Kidney epithelial cell (primary cell): ENCODE data around the gene LCN10. TPM values are rescaled to one million over a fixed set of nuclear protein-coding genes. Genes with fewer than 3 reads are reported as not detected.

Experiments
- DNase-seq: peaks from one replicate; pipeline ENCODE4 v3.0.0-alpha.2; 2010; ENCODE audit warnings: low read depth
- H3K27me3 ChIP-seq: 2 replicates; pipeline ENCODE4 v1.6.0; 2011; ENCODE audit warnings: low read length; ENCODE audit not compliant: control insufficient read depth, insufficient read depth
- H3K36me3 ChIP-seq: 2 replicates; pipeline ENCODE4 v1.5.1; 2011; ENCODE audit warnings: low read length; ENCODE audit not compliant: control insufficient read depth, insufficient read depth
- H3K4me3 ChIP-seq: 2 replicates; pipeline ENCODE4 v1.5.1; 2011; ENCODE audit warnings: low read depth, mild to moderate bottlenecking, control low read depth, low read length
- total RNA-seq: library from RNA; depleted of rRNA; stranded (reverse); fragments of >200 nt; gene quantifications from 2 replicates; pipeline ENCODE4 v1.2.3, GENCODE V29; 2015
- TF ChIP-seq, protein P1 (sequence below): IDR thresholded peaks from 2 replicates; pipeline ENCODE4 v1.5.1; 2011; ENCODE audit warnings: mild to moderate bottlenecking, moderate library complexity, low read length, control low read depth, inconsistent platforms; ENCODE audit not compliant: insufficient read depth, poor library complexity, severe bottlenecking

The LCN10 gene
- total RNA-seq, 1 donor from 2014 or later: not detected

DNA sequence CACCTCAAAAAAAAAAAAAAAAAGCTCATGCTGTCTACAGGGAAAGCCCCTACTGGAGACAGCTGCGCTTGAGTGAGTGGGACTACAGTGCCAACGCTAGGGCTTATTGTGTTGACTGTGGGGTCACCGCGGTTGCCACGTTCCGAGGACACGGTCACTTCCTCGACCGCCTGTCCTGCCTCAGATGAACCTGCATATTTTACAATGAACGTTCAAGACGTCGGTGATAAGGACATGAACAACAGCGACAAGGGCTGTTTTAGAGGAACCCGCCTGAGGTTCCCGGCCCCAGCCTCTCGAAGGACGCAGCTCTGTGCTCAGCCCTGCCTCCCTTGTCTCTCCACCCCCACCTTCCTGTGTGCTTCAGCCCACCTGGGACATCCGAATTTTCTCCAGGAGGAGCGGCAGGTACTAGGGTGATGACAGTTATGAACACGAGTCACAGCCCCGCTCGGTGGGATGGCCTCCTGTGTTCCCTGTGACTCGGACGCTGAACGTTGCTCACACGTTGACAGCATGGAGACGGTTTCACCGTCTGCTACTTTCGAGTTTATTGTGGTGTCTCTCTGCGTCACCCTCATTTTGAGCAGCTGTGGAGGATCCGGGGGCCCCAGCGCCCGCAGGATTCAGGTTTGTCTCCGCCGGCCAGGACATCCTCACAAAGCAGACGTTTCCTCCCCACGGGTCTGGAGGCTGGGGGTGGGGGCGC is 41.6 kb downstream of the LCN10 start:
- H3K4me3 ChIP-seq: no peak overlapping the region
- peaks cover 14% of the 10 kb centered on the region for H3K27me3 ChIP-seq
- no peaks in the 10 kb centered on the region for H3K36me3 ChIP-seq
- TF ChIP-seq, protein P1, sequence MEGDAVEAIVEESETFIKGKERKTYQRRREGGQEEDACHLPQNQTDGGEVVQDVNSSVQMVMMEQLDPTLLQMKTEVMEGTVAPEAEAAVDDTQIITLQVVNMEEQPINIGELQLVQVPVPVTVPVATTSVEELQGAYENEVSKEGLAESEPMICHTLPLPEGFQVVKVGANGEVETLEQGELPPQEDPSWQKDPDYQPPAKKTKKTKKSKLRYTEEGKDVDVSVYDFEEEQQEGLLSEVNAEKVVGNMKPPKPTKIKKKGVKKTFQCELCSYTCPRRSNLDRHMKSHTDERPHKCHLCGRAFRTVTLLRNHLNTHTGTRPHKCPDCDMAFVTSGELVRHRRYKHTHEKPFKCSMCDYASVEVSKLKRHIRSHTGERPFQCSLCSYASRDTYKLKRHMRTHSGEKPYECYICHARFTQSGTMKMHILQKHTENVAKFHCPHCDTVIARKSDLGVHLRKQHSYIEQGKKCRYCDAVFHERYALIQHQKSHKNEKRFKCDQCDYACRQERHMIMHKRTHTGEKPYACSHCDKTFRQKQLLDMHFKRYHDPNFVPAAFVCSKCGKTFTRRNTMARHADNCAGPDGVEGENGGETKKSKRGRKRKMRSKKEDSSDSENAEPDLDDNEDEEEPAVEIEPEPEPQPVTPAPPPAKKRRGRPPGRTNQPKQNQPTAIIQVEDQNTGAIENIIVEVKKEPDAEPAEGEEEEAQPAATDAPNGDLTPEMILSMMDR: no peak
- DNase-seq: no peak

DNA sequence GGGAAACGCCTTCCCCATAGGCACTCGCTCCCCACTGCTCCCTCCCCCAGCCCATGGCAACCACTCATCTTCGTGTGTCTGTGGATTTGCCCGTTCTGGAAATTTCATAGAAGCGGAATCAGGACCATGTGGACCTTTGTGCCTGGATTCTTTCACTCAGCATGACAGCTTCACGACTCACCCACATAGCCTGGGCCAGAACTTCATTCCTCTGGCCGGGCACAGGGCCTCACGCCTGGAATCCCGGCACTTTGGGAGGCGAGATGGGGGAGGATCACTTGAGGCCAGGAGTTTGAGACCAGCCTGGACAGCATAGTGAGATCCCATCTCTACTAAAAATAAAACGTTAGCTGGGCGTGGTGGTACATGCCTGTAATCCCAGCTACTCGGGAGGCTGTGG is 42.4 kb downstream of the LCN10 start:
- TF ChIP-seq, protein P1: no peak

DNA sequence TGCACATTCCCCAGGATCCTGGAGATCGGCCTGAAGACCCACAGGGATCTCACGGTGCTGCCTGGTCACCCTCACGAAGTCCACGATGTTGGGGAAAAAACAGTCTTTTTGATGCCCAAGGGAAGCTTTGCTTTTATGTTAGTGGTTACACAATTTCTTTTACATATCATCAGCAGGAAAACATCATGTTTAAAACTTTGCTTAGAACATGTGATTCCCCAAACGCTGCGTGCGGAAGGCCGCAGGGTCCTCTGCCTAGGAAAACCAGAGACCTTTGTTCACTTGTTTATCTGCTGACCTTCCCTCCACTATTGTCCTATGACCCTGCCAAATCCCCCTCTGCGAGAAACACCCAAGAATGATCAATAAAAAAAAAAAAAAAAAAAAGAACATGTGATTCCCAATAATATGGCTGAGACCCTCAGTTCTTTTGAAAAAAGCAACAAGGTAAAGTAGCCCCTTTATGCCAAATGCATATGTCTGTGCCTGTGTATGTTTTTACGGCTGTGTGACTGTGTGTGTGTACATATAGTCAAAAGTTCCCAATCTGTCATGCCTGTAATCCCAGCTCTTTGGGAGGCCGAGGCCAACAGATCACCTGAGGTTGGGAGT is 44.0 kb downstream of the LCN10 start:
- H3K4me3 ChIP-seq: no peak overlapping the region
- H3K36me3 ChIP-seq: no peaks in the 10 kb centered on the region
- no peak for DNase-seq
- TF ChIP-seq, protein P1: no peak
- peaks cover 14% of the 10 kb centered on the region for H3K27me3 ChIP-seq

More for the DNA sequence above, 42.4 kb downstream of the LCN10 start:
- no peak overlapping the region for H3K4me3 ChIP-seq
- peaks cover 14% of the 10 kb centered on the region for H3K27me3 ChIP-seq
- no peak for DNase-seq
- no peaks in the 10 kb centered on the region for H3K36me3 ChIP-seq

DNA sequence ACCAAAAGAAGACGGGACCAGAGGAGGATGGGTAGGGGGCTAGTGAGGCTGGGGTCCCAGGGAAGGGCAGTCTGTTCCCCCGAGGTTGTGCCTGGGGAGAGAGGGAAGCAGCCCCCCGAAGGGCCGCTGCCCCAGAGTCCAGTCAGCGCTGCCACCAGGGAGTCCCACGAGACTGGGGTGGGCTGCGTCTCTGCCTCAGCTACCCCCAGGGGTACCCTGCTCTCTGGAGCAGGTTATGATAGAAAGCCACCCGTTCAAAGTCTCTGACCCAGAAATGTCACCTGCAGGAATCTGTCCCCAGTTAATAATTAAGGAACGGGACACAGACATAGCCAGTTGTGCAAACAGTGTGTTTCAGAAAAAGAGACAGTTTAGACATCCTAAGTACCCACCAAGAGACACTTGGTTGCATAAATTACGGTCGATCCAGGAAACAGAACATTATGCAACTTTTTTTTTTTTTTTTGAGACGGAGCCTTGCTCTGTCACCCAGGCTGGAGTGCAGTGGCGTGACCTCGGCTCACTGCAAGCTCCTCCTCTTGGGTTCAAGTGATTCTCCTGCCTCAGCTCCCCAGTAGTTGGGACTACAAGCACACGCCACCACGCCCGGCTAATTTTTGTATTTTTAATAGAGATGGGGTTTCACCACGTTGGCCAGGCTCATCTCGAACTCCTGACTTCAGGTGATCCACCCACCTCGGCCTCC is 44.8 kb downstream of the LCN10 start:
- H3K36me3 ChIP-seq: no peaks in the 10 kb centered on the region
- TF ChIP-seq, protein P1: no peak
- no peak for DNase-seq
- no peak overlapping the region for H3K4me3 ChIP-seq
- peaks cover 14% of the 10 kb centered on the region for H3K27me3 ChIP-seq

- H3K27me3 ChIP-seq: peaks cover 14% of the 10 kb centered on the region
- TF ChIP-seq, protein P1: no peak
- DNase-seq: no peak
- no peak overlapping the region for H3K4me3 ChIP-seq
- H3K36me3 ChIP-seq: no peaks in the 10 kb centered on the region
Observed at GRCh38 chr9:136697146-136697820, 45.5 kb downstream of the LCN10 start.
